IPS-18a (cell line): ENCODE results near the gene PLEKHH3.

Experiments used
- H3K27ac ChIP-seq: one replicate; pipeline ENCODE4 v1.5.1; 2013; ENCODE audit warnings: low read length
- H3K27me3 ChIP-seq: one replicate; pipeline ENCODE4 v1.6.1; 2013; ENCODE audit warnings: mild to moderate bottlenecking, low read length; ENCODE audit not compliant: control insufficient read depth, insufficient read depth
- H3K36me3 ChIP-seq: one replicate; pipeline ENCODE4 v1.6.1; 2013; ENCODE audit warnings: low read depth, low read length; ENCODE audit not compliant: control insufficient read depth
- H3K4me1 ChIP-seq: one replicate; pipeline ENCODE4 v1.6.1; 2013; ENCODE audit warnings: low read depth, low read length; ENCODE audit not compliant: control insufficient read depth
- H3K4me3 ChIP-seq: one replicate; pipeline ENCODE4 v1.5.1; 2013; ENCODE audit warnings: low read length
- H3K9ac ChIP-seq: one replicate; pipeline ENCODE4 v1.6.1; 2013; ENCODE audit warnings: mild to moderate bottlenecking, low read length, moderate library complexity
- H3K9me3 ChIP-seq: one replicate; pipeline ENCODE4 v1.6.1; 2013; ENCODE audit warnings: low read depth, low read length; ENCODE audit not compliant: control insufficient read depth

PLEKHH3 gene

GRCh38 chr17:42617956-42618431 is 58.8 kb downstream of the PLEKHH3 start:
- H3K36me3 ChIP-seq, result peaks cover 29% of the 10 kb centered on the region
- no peaks in the 10 kb centered on the region for H3K27me3 ChIP-seq
- no peak overlapping the region for H3K4me3 ChIP-seq
- H3K4me1 ChIP-seq, result peaks cover 10% of the 10 kb centered on the region
- H3K9me3 ChIP-seq, result no peaks in the 10 kb centered on the region
- H3K9ac ChIP-seq, result no peak overlapping the region
- no peak overlapping the region for H3K27ac ChIP-seq
